HG03280 (cell line): Measurements from ENCODE around the gene PPARA.

Experiments
- ATAC-seq: cut with Tn5 transposase; IDR thresholded peaks from one replicate; pipeline ENCODE4 v1.9.1; 2021; ENCODE audit warnings: mild to moderate bottlenecking, moderate library complexity; ENCODE audit not compliant: unreplicated experiment

The PPARA gene

DNA sequence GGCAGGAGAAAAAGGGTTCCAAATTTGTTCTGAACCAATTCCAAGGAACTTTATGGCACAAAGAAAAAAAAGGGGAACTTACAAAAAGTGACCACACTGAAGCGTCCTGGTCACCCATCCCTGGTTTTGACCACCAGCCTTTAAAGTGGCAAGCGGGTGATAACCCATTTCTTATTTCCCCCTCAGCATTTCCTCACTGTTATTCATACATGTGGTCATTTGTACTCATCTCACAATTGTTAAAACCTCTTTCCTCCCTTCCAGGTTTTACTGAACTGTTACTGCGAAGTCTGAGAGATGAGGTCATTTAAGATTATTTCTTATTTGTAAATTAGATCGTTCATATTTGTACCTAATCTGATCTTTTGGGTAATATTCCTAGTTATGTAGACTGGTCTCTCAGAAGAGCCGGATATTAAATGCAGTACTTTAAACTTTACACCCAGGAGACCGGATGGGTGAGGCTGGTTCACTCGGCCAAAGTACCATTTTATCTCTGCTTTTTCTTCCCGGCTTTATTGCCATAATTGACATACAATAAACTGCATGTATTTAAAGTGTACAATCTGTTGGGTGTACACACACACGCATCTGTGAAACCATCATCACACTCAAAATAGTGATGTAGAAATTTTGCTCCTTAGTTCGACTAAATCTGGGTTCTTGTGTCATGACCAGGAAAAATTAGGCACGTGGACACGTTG is 52.7 kb downstream of the PPARA start:
- ATAC-seq, result no peak

DNA sequence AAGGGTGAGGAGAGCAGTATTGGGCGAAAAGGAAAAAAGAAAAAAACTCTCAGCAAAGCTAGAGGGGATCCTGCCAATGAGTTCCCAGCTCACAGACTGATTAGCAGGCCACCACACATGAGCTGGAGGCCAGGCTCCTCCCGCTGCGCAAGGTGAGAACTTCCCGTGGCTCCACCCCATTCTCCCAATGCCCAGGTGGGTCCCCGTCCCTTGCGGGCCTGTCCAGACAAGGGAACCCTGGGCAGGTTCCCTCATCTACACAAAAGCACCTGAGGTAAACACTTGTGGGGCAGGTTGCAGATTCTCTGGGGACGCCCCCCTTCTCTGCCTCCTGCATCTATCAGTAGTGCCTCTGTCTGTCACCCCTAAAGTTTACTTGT is 53.3 kb downstream of the PPARA start:
- no peak for ATAC-seq

DNA sequence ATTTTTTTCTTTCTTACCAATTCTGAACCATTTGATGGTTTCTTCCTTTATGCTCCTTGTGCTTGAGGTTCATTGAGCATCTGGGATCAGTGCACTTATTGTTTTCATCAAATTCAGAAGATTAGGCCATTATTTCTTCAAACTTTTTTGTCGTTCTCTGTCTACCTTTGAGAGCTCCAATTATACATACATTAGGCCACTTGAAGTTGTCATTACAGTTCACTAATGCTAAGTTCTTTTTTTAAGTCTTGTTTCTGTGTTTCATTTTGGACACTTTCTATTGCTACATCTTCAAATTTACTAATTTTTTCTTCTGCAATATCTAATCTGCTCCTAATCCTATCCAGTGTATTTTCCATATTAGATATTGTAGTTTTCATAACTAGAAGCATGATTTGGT is 58.9 kb downstream of the PPARA start:
- no peak for ATAC-seq

DNA sequence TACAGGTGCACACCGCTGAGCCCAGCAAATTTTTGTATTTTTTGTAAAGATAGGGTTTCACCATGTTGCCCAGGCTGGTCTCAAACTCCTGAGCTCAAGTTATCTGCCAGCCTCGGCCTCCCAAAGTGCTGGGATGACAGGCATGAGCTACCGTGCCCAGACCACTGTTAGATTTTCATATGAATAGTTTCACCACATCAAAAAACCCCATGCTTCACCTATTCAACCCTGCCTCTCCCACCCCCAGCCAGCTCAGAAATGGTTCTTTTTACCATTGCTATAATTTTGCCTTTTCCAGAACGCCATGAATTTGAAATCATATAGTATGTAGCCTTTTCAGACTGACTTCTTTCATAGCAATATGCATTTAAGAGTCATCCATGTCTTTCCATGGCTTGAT is 61.9 kb downstream of the PPARA start:
- no peak for ATAC-seq

DNA sequence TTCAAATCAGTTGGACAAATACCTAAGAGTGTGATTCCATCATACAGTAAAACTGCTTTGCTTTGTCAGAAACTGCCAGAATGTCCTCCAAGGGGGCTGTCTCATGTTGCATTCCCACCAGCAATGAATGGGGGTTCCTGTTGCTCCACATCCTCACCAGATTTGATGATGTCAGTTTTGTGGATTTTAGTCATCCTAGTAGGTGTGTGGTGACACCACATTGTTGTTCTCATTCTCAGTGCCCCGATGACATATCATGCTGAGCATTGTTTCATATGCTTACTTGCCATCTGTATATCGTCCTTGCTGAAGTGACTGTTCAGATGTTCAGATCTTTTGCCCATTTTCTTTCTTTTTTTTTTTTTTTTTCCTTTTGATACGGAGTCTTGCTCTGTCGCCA is 62.7 kb downstream of the PPARA start:
- ATAC-seq, result no peak

DNA sequence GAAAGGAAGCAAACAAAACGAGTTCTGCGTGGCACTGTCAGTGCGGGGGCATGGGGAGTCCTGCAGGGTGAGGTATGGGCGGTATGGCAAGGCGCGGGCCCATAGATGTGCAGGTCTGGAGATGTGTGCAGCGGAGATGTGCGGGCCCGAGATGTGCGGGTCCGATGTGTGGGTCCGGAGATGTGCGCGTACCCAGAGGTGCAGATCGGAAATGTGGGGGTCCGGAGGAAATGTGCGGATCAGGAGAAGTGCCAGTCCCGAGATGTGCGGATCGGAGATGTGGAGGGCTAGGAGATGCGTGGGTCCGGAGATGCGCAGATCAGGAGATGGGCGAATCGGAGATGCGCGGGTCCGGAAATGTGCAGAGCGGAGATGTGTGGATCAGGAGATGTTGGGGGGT is 63.8 kb downstream of the PPARA start:
- no peak for ATAC-seq

DNA sequence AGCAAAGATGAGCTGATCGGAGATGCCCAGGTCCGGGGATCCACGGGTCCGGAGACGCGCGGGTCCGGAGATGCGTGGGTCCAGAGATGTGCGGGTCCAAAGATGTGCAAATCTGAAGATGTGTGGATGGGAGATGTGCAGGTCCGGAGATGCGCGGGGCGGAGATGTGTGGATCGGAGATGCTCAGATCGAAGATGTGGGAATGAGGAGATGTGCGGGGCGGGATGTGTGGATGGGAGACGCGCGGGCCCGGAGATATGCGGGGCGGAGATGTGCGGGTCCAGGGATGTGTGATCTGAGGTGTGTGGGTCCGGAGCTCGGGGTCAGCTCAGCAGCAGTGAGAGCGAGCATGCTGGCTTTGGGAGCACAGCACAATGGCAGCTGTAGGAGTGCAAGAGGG is 64.3 kb downstream of the PPARA start:
- no peak for ATAC-seq

DNA sequence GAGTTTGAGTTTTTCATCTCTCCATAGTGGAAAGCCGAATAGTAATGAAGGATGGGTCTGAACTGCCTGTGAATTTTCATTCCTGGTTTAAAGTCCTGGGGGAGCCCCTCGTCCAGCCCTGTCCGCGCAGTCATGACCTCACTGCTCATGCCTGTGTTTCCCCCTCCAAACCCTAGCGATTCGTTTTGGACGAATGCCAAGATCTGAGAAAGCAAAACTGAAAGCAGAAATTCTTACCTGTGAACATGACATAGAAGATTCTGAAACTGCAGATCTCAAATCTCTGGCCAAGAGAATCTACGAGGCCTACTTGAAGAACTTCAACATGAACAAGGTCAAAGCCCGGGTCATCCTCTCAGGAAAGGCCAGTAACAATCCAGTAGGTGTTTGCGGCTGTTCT is 69.3 kb downstream of the PPARA start:
- no peak for ATAC-seq

DNA sequence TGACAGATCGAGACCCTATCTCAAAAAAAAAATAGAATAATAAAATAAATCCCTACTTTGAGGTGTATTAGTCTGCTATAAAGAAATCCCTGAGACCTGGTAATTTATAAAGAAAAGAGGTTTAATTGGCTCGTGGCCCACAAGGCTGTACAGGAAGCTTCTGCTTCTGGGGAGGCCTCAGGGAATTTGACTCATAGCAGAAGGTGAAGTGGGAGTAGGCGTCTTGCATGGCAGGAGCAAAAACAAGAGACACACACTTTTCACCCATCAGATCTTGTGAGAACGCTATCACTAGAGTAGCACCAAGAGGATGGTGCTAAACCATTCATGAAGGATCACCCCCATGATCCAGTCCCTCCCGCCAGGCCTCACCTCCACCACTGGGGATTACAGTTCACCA is 70.6 kb downstream of the PPARA start:
- ATAC-seq, result no peak

DNA sequence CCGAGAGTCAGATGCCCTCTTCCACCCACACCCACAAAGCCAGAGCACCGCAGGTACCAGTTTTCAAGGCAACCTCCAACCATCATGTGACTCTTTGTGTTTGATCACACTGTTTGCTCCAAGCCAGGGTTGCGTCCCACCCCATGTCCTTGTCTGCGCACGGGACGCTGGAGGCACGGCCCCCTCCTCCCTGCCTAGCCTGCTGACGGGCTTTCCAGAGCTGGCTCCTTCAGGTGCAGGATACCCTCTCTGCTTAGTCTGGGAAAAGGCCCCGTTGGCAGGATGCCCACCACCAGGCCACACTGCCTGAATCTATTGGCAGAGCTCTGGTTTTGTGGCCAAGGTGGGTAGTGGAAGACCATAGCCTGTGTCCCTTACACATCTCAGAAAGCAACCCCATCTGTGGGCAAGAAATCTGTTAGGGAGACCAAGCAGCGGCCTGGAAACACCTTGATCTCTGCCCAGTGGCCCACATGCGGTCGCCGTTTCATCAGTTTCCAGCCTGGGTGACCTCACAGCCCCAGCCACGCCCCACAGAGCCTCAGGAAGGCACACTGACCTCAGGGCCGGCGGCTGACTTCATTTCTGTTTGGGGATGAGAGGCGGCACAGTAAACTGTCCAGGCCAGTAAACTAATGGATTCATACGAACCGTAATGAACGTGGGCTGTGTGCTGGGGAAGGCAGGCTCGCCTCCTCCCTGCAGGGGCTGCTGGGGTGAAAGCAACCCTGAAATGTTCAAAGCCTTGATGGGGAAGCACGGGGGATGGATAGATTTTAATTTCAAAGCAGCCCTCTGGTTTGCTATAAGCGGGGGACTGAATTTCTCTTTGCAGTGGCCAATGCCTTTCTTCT is 73.9 kb downstream of the PPARA start:
- no peak for ATAC-seq

DNA sequence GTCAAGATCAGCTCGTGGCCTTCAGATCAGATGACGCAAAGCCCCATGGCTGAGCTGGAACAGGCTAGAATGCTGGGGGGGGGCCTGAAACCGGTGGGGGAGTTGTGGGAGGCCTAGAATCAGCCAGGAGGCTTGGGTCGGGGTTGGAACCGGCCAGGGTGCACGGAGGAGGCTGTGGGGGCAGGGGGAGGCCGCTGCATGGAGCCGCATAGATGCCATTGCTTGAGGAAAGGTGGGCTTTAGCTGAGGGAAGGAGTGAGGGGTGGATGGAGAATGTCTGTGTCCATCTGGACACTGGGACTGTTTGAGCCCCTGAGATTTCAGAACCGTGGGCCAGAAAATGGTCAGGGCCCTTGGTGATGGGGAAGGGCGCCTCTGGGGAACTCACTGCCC is 74.6 kb downstream of the PPARA start:
- no peak for ATAC-seq

DNA sequence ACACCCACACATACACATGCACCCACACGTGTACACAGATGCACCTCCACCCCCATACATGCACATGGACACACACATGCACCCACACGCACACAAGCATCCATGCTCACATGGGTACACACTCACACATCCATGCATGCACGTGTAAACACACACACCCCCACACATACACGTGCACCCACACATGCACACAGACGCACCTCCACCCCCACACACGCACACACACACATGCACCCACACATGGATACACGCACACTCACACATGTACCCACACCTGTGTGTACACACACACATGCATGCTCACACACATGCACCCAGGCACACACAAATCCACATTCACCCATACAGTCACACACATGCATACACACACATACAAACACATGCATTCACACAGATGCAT is 75.3 kb downstream of the PPARA start:
- ATAC-seq, result no peak

DNA sequence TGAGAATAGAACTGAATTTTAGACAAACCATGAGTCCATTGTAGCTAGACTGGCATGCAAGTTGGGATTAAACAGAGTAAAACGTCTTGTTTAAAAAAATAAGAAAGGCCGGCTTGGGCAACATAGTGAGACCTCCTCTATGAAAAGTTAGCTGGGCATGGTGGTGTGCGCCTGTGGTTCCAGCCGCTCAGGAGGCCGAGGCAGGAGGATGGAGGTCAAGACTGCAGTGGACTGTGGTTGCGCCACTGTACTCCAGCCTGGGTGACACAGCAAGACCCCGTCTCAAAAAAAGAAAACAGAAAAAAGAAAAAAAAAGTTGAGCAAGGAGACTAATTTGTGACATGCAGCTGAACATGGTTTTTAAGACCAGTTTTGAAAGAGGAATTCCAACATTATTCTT is 76.3 kb downstream of the PPARA start:
- ATAC-seq, result no peak

DNA sequence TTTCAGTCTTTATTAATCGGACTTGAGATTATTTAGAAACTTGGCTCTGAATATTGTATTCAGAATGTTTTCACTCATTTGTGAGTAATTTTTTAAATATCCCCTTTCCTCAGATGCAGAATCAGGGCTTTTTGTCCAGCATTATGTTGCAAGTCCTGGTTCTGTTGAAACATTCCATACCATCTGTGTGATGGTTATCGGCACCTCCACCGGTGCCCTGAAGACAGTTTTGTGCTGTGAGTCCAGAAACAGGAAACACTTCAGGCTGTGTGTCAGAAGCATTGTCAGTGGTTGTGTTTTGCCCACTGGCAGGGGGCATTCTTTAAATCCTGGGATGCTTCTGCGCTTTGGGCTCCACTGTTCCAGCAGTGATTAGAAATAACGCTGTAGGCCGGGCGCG is 79.4 kb downstream of the PPARA start:
- ATAC-seq, result no peak

DNA sequence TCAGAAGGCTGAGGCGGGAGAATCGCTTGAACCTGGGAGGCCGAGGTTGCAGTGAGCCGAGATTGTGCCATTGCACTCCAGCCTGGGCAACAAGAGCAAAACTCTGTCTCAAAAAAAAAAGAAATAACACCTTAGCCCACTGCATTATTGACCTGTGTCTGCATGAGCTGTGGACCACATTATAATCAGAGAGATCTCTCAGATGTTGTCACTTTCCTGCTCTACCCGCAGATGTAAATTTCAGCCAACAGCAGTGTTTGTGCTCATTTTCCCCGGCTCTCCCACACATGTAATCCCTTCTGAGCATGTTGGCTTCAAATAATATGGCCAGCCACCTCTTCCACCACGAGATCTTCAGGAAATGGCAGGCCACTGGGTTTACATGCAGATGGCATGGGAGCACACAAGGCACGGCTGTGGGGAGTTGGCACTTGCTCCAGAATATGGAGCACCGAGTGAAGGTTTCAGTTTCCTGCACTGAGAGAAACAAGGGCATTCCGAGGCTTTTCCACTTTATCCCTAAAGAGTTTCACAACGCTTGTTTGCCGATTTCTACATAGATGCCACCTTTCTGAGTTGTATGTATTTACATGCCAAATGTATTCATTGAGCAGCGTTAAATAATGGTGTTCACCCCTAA is 80.1 kb downstream of the PPARA start:
- ATAC-seq, result no peak

DNA sequence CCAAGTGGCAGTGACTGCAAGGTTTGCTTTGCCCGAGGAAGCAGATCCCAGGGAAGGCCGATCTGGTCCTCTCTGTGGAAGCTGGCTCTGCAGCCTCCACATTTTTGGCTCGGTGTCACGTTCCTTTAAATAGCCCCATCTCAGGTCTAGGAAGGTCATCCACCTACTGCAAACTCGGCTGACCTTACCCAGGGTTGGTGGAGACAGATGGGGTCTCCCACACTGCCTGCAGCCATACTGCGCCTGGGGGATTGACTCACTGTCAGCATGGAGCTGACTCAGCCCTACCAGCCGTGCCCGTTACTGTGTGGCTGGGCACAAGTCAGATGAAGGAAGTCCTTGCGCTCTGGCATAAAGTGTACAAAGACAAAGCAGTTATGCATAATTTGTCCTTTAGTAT is 82.9 kb downstream of the PPARA start:
- no peak for ATAC-seq

DNA sequence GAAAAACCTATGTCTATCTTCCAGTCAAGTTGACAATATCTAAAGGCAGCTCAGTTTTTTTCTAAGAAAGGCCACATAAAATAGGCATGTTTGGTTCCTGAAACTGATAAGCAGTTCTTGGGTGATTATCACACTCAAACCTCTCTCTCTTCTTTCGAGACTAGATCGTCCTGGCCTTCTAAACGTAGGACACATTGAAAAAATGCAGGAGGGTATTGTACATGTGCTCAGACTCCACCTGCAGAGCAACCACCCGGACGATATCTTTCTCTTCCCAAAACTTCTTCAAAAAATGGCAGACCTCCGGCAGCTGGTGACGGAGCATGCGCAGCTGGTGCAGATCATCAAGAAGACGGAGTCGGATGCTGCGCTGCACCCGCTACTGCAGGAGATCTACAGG is 84.6 kb downstream of the PPARA start:
- no peak for ATAC-seq

DNA sequence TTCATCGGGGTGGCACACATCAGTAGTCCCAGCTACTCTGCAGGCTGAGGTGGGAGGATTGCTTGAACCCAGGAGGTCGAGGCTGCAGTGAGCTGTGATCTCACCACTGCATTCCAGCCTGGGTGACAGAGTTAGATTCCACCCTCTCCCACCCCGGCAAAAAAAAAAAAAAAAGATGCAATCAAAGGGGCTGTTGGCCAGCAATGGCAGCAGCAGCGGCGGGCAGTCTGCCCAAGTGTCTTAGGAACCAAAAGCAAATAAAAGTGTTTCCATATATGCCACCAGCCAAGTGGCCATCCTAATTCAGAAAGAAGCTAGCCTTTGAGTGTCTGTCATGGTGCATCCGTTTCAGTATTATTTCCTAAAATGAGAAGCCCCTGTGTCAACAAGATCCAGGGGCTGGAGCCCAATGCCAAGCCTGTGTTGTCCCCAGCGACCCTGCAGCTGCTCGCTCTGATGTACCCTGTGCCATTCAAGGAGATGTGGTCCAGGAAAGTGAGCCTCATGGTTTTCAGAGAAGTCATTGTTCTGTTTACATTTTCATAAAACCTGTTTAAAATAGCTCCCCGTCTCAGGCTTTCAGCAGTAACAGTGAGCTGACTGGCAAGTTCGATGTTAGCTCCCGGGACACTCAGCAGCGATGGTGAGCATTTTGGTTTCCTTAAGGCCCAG is 87.3 kb downstream of the PPARA start:
- no peak for ATAC-seq

DNA sequence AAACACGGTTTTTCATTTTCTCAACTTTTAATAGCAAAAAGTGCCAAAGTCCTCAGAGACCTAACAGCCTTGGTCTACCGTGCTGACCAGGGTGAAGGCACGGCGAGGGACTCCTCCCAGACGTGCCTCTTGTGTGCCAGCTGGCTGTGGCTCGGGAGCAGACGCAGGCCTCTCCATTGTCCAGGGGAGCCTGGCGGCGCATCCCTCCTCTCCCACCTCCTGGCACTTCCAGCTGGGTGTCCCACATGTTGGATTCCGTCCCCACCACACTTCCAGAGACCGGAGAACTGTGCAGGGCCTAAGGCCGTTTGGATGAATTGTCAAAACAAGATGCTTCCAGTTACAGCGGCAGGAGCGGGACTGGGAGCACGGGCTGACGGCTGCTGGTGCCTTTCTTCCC is 88.2 kb downstream of the PPARA start:
- no peak for ATAC-seq

DNA sequence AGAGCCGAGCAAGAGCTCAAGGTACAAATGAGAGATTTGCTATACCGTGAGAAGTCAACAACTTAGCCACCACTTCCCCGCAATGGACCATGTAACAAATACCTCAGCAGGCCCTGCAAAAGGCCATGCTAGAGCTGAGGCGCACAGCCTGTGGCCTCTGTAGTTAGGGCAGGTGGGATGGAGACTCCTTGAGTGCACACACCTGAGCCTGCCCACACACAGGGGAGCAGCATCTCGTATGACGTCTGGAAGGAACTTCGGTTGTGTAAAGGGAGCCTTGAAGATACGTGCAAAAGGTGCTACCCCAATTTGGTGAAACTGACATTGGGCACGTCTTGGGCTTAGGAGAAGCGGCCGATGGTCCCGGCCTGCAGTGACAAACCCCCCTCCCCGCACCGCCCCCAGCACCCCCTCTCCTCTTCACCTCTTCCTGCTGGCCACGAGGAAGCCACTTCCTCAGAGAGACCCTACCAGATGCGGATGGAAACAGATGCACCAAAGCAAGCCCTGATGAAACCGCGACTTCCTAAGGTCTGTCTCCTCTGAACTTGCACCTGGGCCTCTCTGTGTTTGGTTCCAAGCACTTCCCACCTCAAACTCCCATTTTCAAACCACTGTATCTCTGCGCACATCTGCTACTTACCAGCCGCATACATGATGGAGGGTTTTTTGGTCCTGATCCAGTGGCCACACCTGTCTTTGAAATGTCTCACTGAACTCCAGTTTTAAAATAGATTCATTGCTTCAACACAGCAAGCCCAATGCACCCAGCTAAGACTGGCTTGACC is 89.1 kb downstream of the PPARA start:
- no peak for ATAC-seq

DNA sequence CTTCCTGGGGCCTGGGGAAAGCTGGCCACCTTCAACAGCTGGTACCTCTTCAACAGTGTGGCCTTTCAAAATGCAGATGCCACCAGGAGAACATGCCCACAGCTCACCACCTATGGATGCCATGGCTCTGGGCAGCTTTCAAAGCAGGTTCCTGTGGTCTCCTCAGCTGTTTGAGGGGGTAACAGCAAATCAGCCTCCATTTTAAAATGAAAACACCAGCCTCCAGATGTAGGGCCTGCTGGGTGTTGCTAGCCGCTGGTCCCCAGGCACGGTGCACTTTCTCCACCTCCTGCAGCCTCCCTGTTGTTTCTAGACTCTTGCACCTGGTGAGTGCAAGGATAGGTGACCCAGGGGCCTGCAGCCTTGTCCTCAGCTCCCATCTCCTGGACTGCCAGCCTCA is 89.7 kb downstream of the PPARA start:
- ATAC-seq, result no peak
